ENCODE results near the gene GNAQ. TPM values are rescaled to one million over a fixed set of nuclear protein-coding genes. Genes with fewer than 3 reads are reported as not detected.

The GNAQ gene
- total RNA-seq, 3 donors from 2014 or later (not counting 1 experiment from before 2014, with no cell fraction given) = 17.8 to 51.6 (median 24.5) TPM

DNA sequence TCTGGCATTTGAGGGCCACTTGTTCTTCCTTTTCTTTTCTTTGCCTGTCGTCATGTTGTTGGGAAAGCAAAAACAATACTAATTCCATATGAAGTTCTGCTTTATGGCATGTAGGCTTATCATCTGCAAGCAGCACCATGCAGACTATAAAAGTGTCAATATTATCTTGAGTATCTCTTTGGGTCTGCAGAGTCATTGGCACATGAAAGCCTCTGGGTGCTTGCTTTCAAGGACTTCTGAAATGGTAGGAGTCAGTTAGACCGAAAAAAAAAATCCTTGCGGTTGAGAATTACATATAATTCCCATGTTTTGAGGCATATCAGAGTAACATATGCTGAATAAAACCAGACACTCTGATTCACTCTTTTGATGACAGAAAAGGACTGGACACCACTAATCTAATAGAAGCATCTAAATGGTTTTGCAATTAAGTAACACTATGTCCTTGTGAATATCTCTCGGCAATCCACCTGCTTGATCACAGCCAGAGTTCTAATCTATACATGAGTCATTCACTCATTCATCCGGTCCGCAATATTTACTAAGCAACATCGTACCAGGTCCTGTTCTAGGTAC, 44.4 kb downstream of the GNAQ start:
- TF ChIP-seq, protein P1, sequence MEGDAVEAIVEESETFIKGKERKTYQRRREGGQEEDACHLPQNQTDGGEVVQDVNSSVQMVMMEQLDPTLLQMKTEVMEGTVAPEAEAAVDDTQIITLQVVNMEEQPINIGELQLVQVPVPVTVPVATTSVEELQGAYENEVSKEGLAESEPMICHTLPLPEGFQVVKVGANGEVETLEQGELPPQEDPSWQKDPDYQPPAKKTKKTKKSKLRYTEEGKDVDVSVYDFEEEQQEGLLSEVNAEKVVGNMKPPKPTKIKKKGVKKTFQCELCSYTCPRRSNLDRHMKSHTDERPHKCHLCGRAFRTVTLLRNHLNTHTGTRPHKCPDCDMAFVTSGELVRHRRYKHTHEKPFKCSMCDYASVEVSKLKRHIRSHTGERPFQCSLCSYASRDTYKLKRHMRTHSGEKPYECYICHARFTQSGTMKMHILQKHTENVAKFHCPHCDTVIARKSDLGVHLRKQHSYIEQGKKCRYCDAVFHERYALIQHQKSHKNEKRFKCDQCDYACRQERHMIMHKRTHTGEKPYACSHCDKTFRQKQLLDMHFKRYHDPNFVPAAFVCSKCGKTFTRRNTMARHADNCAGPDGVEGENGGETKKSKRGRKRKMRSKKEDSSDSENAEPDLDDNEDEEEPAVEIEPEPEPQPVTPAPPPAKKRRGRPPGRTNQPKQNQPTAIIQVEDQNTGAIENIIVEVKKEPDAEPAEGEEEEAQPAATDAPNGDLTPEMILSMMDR (IDR thresholded peaks at IDR 0.05) = no peak
- no peak overlapping the region for H3K4me3 ChIP-seq (ENCODE audit: low read length)
- H3K4me1 Mint-ChIP-seq = peaks cover 30 to 32% of the 10 kb centered on the region in 2 donors
- no peaks in the 10 kb centered on the region for H3K27me3 ChIP-seq (ENCODE audit: control insufficient read depth, insufficient read depth, low read length)
- H3K9me3 ChIP-seq (ENCODE audit: control insufficient read depth, insufficient read depth, low read length) = no peaks in the 10 kb centered on the region
- H3K4me1 ChIP-seq (ENCODE audit: control insufficient read depth, insufficient read depth, low read length) = peaks cover 3% of the 10 kb centered on the region
- H3K36me3 Mint-ChIP-seq = no peaks in the 10 kb centered on the region
- H3K4me3 Mint-ChIP-seq = no peak overlapping the region
- intact Hi-C loops (cut with micrococcal nuclease) = no loop called here
- H3K27ac Mint-ChIP-seq = no peak overlapping the region
- DNase-seq (no peak), ATAC-seq (peak in 1 of 3 donors; percentile 67)
- 88% methylated on average over 7 of the region's 7 CpGs for WGBS (ENCODE audit: insufficient coverage)
- no peaks in the 10 kb centered on the region for H3K27me3 Mint-ChIP-seq (ENCODE audit: low read depth in 2 of 2)
- no peaks in the 10 kb centered on the region for H3K9me3 Mint-ChIP-seq
- H3K36me3 ChIP-seq (ENCODE audit: control insufficient read depth, insufficient read depth, low read length) = no peaks in the 10 kb centered on the region
- no peak overlapping the region for H3K27ac ChIP-seq (ENCODE audit: low read length)

DNA sequence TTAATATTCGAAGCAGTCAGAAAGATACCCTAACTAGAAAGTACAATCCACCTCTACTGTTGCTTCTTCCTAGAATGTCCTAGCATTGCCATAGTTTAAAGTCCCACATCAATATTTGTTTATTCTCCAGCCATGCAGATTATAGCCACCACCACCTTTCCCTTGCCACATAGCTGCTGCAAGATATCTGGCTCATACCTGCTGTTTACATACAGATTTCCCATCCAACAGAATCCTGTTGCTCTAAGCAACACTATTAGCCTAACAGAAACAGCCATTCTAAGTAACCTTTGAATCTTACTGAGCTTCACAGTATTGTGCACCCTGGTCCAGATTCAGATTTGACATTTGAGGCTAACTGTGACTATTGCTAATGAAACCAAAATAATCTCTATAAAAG, 45.6 kb downstream of the GNAQ start:
- no peak overlapping the region for H3K27ac Mint-ChIP-seq
- Histone ChIP-seq H3K9me3 (ENCODE audit: control insufficient read depth, insufficient read depth, low read length) (no peaks in the 10 kb centered on the region), H3K4me1 (ENCODE audit: control insufficient read depth, insufficient read depth, low read length) (peaks cover 7% of the 10 kb centered on the region), H3K27ac (ENCODE audit: low read length) (no peak overlapping the region), H3K36me3 (ENCODE audit: control insufficient read depth, insufficient read depth, low read length) (no peaks in the 10 kb centered on the region), H3K4me3 (ENCODE audit: low read length) (no peak overlapping the region), H3K27me3 (ENCODE audit: control insufficient read depth, insufficient read depth, low read length) (no peaks in the 10 kb centered on the region)
- no peaks in the 10 kb centered on the region for H3K27me3 Mint-ChIP-seq (ENCODE audit: low read depth in 2 of 2)
- H3K4me1 Mint-ChIP-seq = peaks cover 30 to 35% of the 10 kb centered on the region in 2 donors
- DNase-seq (no peak), ATAC-seq (no peak)
- WGBS (ENCODE audit: insufficient coverage) = 100% methylated on average over 1 of the region's 1 CpG
- TF ChIP-seq, protein P1 (IDR thresholded peaks at IDR 0.05) = no peak
- no peaks in the 10 kb centered on the region for H3K36me3 Mint-ChIP-seq
- no peak overlapping the region for H3K4me3 Mint-ChIP-seq
- intact Hi-C loops (cut with micrococcal nuclease) = no loop called here
- no peaks in the 10 kb centered on the region for H3K9me3 Mint-ChIP-seq

DNA sequence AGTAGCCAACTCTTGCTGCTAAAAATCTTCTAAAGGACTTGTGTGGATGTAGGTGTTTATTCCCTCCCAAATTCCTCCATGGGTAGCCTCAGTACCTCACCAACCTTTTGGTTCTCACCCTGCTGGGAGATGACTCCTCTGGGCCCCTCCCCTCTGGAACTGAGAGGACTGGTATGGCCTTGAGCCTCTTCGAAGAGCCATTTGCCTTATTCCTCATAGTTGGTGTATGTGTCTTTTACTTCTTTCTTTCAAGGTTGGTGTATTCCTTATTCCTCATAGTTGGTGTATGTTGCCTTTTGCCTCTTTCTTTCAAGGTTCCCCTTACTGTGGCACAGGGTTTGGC, 48.3 kb downstream of the GNAQ start:
- no peaks in the 10 kb centered on the region for H3K27me3 Mint-ChIP-seq (ENCODE audit: low read depth in 2 of 2)
- no peaks in the 10 kb centered on the region for H3K9me3 ChIP-seq (ENCODE audit: control insufficient read depth, insufficient read depth, low read length)
- peaks cover 12% of the 10 kb centered on the region for H3K4me1 ChIP-seq (ENCODE audit: control insufficient read depth, insufficient read depth, low read length)
- H3K27me3 ChIP-seq (ENCODE audit: control insufficient read depth, insufficient read depth, low read length) = no peaks in the 10 kb centered on the region
- H3K36me3 Mint-ChIP-seq = no peaks in the 10 kb centered on the region
- 83% methylated on average over 1 of the region's 1 CpG for WGBS (ENCODE audit: insufficient coverage)
- H3K4me1 Mint-ChIP-seq = peaks cover 31 to 39% of the 10 kb centered on the region in 2 donors
- intact Hi-C loops (cut with micrococcal nuclease) = no loop called here
- H3K4me3 Mint-ChIP-seq = no peak overlapping the region
- H3K27ac ChIP-seq (ENCODE audit: low read length) = no peak overlapping the region
- TF ChIP-seq, protein P1 (IDR thresholded peaks at IDR 0.05) = no peak
- H3K9me3 Mint-ChIP-seq = no peaks in the 10 kb centered on the region
- no peak overlapping the region for H3K4me3 ChIP-seq (ENCODE audit: low read length)
- no peaks in the 10 kb centered on the region for H3K36me3 ChIP-seq (ENCODE audit: control insufficient read depth, insufficient read depth, low read length)
- no peak overlapping the region for H3K27ac Mint-ChIP-seq
- DNase-seq (no peak), ATAC-seq (no peak)

All from natural killer cell (primary cell).